Measurements from ENCODE around the gene PIAS1. TPM values are rescaled to one million over a fixed set of nuclear protein-coding genes. Genes with fewer than 3 reads are reported as not detected.

PIAS1 gene
- total and polyA plus RNA-seq, 9 of the 15 experiments (the other 6 are each of a cell fraction or from before 2014, with no cell fraction given) = 18.0 to 59.1 (median 28.5) TPM

GRCh38 chr15:68228971-68229385 lies 174.9 kb downstream of the PIAS1 start (continued):
- no peak for TF ChIP-seq REST (IDR thresholded peaks at IDR 0.05; ENCODE audit: borderline replicate concordance)
- TF ChIP-seq REST (CRISPR knock-in tag; IDR thresholded peaks at IDR 0.05; ENCODE audit: low read depth) = no peak
- no peak for TF ChIP-seq E2F6 (IDR thresholded peaks at IDR 0.05; ENCODE audit: borderline replicate concordance in 1 of 2, extremely low read depth in 1 of 2, insufficient read depth in 1 of 2, insufficient read length in 1 of 2, low read depth in 1 of 2, low read length in 1 of 2, poor library complexity in 1 of 2, severe bottlenecking in 1 of 2)
- no peak for TF ChIP-seq SIRT6 (IDR thresholded peaks at IDR 0.05; ENCODE audit: low read depth, low read length)
- TF ChIP-seq RFX5 (IDR thresholded peaks at IDR 0.05; ENCODE audit: low read depth, low read length) = no peak
- 0 out of 2 replicates have a peak, but pooled peaks have one; percentile 39 for TF ChIP-seq ZNF766 (CRISPR knock-in tag; conservative IDR thresholded peaks at IDR 0.05)
- TF ChIP-seq FOSL1 (tag; conservative IDR thresholded peaks at IDR 0.05) = no peak
- TF ChIP-seq ZNF12 (CRISPR knock-in tag; IDR thresholded peaks at IDR 0.05) = 0 out of 2 replicates have a peak, but pooled peaks have one; percentile 52
- TF ChIP-seq GTF2E2 (tag; IDR thresholded peaks at IDR 0.05) = 0 out of 2 replicates have a peak, but pooled peaks have one; percentile 49
- no peak for TF ChIP-seq TBL1XR1 (IDR thresholded peaks at IDR 0.05; ENCODE audit: low read length in 2 of 2)
- TF ChIP-seq TRIM28 (IDR thresholded peaks at IDR 0.05) = no peak
- TF ChIP-seq HDAC1 (IDR thresholded peaks at IDR 0.05) = peak in 1 of 2 experiments; percentile 47; a peak in 1 of 4 replicates
- TF ChIP-seq ZC3H4 (CRISPR knock-in tag; IDR thresholded peaks at IDR 0.05; ENCODE audit: borderline replicate concordance) = peak; percentile 62; the same call in 1 of the 2 replicates

Measured in K562 (cell line).